AG04449 (cell line): ENCODE measurements around the gene PRDM1.

Experiments used
- CTCF ChIA-PET: fragments of 350-600 bp; formaldehyde crosslinking; extraction: SDS; loops from one replicate; lab custom pipeline; 2021; ENCODE audit warnings: antibody characterized with exemption; lab: Yijun Ruan, JAX
- POLR2A ChIA-PET: fragments of 400-600, 350-600 bp; formaldehyde crosslinking; extraction: SDS; loops from one replicate; lab custom pipeline; 2020; ENCODE audit warnings: antibody characterized with exemption, inconsistent platforms; lab: Yijun Ruan, JAX
- DNase-seq: peaks from one replicate; pipeline ENCODE4 v3.0.0-alpha.2; 2010; ENCODE audit warnings: low read depth, low spot score
- H3K4me3 ChIP-seq: 2 replicates; pipeline ENCODE4 v1.5.1; 2011; ENCODE audit warnings: low read depth, mild to moderate bottlenecking, control low read depth, low read length
- TF ChIP-seq, protein P1 (sequence below): IDR thresholded peaks from one replicate; pipeline ENCODE4 v1.5.1; 2011; ENCODE audit warnings: mild to moderate bottlenecking, moderate library complexity, low read length, control low read depth, inconsistent platforms; ENCODE audit not compliant: insufficient read depth; ENCODE audit errors: missing control alignments

PRDM1 gene

GRCh38 chr6:106046116-106046853, 39.9 kb upstream of the PRDM1 start:
- POLR2A ChIA-PET, result no interaction called here
- no peak overlapping the region for H3K4me3 ChIP-seq
- CTCF ChIA-PET, result interaction anchor here (0.7 kb wide), 1 partner anchor 10 kb away, joined by 3 read pairs; no protein-coding TSS in a partner anchor
- no peak for DNase-seq
- TF ChIP-seq, protein P1, sequence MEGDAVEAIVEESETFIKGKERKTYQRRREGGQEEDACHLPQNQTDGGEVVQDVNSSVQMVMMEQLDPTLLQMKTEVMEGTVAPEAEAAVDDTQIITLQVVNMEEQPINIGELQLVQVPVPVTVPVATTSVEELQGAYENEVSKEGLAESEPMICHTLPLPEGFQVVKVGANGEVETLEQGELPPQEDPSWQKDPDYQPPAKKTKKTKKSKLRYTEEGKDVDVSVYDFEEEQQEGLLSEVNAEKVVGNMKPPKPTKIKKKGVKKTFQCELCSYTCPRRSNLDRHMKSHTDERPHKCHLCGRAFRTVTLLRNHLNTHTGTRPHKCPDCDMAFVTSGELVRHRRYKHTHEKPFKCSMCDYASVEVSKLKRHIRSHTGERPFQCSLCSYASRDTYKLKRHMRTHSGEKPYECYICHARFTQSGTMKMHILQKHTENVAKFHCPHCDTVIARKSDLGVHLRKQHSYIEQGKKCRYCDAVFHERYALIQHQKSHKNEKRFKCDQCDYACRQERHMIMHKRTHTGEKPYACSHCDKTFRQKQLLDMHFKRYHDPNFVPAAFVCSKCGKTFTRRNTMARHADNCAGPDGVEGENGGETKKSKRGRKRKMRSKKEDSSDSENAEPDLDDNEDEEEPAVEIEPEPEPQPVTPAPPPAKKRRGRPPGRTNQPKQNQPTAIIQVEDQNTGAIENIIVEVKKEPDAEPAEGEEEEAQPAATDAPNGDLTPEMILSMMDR, result no peak

- no peak overlapping the region for H3K4me3 ChIP-seq
- POLR2A ChIA-PET, result no interaction called here
- TF ChIP-seq, protein P1, result no peak
- CTCF ChIA-PET, result interaction anchor here (0.7 kb wide), 1 partner anchor 10 kb away, joined by 3 read pairs; no protein-coding TSS in a partner anchor
- no peak for DNase-seq
These were observed 39.3 kb upstream of the PRDM1 start for GRCh38 chr6:106046854-106047200.

- H3K4me3 ChIP-seq, result no peak overlapping the region
- TF ChIP-seq, protein P1, result no peak
- POLR2A ChIA-PET, result no interaction called here
- no peak for DNase-seq
- CTCF ChIA-PET, result no interaction called here
These were observed 37.8 kb upstream of the PRDM1 start for GRCh38 chr6:106048336-106048735.

- TF ChIP-seq, protein P1, result no peak
- no peak overlapping the region for H3K4me3 ChIP-seq
- DNase-seq, result no peak
- POLR2A ChIA-PET, result no interaction called here
- CTCF ChIA-PET, result interaction anchor here (0.8 kb wide), 1 partner anchor 11 kb away, joined by 3 read pairs; no protein-coding TSS in a partner anchor
These were observed 35.6 kb upstream of the PRDM1 start for GRCh38 chr6:106050538-106050937.

DNA sequence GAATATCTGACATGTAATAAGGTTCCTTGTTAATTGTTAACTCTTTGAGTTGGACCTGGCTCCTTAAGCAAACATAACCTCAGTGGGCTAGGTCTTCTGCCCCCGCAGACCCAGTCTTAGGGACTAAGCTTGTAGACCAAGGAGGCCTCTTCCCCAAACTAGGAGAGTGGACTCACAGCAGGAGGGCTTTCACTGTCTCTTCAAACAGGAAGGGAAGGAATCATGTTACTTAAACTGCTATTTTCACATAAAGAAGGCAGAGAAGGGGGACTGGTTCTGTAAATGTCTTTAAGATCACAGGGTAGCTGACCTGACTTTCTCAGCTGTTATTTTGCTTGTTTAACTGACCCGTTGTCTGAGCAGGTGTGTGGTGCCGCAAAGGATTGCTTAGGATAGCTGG, 34.9 kb upstream of the PRDM1 start:
- CTCF ChIA-PET, result no interaction called here
- no peak for DNase-seq
- TF ChIP-seq, protein P1, result no peak
- POLR2A ChIA-PET, result no interaction called here
- H3K4me3 ChIP-seq, result no peak overlapping the region

GRCh38 chr6:106053484-106054205, 32.5 kb upstream of the PRDM1 start:
- TF ChIP-seq, protein P1, result no peak
- ChIA-PET POLR2A (no interaction called here), CTCF (no interaction called here)
- no peak overlapping the region for H3K4me3 ChIP-seq
- no peak for DNase-seq
